Middle frontal gyrus (tissue), 1 donor: Measurements from ENCODE around the gene PCBP3.

ENCODE experiments used
- DNase-seq: peaks from one replicate; pipeline ENCODE4 v3.0.0-alpha.2; 2015; ENCODE audit warnings: low spot score; ENCODE audit errors: extremely low spot score

PCBP3 gene

DNA sequence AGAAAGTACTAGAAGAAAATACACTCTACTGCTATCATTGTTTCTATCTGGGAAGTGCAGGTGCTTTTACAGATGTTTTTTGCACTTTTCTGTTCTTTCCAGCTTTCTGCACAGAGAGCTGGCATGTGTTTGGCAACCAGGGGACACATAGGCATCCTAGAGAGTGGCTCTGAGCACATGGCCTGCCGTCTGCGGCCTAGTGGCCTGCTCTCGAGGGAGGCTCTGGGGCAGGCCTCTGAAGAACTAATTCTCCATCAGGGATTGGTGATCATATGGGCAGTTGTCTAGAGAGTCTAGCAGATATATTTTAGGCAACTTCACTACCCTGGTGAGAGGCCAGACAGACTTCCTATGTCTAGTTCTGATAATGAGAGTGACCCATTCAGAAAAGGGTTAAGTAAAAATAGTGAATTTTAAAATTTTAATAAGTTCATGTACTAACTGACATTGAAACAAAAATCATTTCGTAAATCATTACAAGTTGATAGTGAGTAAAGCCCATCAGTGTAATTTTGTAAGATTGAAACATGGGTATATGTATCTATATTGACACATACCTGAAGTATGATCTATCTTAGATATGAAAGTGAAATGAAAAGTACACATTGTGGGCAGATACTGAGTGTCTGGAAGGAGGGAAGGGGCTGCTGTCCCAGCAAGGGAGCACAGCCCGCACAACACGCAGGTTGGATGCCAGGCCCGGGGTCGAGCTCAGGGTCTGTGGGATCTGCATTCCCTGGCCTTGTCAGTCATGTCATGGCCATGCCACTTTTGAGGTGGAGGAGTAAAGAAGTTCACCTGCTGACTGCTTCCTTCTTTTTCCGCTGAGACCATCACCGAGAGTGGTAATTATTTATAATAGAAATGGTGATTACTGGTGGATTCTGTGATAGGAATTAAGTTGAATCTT is 79.8 kb downstream of the PCBP3 start:
- no peak for DNase-seq

DNA sequence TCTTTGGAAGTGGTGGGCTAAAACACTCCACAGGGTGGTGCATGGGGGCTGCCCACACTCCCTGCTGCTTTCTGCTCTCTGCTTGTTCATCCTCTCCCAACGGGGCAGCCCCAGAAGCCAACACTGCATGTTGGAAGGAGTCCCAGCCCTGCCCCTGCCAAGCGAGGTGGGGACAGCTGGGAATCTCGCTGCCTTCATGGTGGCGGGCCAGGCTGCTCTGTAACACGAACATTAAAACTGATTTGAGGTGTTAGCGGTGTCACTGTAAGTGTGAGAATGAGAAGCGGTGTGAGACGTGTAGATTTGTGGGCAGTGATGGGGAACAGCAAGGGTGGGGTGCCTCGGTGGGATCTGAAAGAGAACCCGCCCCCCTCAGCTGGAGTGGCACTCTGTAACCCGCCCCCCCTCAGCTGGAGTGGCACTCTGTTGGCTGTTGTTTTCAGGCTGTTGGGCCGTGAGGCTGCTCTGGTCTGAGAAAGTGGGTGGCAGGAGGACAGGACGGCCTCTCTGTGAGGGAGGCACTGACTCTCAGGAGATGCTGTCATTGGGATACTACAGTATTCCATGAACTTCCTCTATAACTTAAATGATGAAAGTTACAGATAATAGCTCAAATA is 80.9 kb downstream of the PCBP3 start:
- DNase-seq = no peak

DNA sequence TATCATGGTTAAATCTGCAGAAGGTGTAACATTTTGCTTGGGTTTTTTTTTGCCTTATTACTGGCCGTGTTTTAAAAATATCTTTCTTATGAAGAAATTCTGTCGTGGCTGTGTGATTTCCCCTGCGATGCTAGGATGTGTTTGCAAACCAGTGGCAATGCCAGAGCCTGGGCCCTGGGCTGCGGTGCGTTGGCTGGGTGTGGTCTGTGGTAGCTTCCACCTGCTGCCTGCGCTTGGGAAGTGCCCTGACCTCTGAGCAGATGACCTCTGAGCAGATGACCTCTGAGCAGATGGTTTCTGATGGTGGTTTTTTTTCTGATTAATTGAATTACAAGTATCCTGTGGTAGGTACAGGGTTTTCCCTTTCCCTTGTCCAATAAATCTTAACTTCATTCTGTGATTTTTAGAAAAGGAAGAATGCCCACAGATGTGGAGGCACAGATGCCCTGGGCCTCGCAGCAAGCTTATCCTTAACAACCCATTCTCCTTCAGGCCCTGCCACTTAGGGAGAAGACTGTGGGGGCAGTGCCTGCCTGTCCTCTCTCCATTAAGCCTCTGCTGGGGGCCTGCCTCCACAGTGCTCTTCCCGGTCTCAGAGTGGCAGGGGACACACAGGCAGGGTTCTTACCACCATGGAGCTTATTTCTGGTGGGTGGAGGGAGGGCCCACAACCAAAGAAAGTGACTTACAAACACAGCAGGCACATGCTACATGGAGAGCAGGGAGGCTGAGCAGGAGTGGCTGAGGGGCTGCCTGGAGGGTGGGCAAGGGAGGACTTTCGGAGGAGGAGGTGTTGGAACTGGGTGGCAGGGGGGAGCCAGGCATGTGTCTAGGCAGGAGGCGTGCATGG is 81.7 kb downstream of the PCBP3 start:
- no peak for DNase-seq

DNA sequence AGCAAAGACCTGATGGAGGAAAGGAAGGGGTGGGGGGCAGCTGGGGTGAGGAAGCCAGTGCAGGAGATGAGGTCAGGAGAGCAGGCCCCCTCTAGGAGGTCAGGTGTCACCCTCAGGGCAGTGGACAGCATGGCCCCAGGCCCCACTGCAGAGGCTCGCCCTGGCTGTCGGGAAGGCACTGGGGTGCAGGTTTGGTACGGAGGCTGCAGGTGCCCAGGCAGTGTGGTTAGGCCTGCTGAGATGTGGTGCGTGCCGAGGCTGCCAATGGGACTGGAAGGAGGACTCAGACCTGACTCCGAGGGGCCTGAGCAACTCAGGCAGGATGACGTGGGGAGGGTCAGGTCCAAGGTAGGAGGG is 82.3 kb downstream of the PCBP3 start:
- no peak for DNase-seq

DNA sequence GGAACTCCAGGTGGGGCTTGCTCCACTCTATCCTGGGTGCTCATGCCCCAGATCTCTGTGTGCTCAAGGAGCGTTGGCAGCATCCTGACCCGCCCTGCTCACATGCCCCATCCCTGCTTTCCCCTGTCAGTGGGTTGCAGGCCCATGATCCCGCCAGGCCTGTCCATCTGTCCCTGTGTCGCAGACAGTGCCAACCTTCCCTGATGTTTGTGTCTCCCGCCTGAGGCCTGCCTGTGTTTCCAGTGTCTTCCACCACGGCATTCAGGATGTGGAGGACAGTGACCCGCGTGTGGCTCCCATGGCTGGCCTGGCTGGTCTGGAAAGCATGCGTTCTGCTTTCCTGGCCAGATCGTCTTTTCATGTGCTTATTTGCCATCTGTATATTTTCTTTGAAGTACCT is 82.9 kb downstream of the PCBP3 start:
- no peak for DNase-seq

DNA sequence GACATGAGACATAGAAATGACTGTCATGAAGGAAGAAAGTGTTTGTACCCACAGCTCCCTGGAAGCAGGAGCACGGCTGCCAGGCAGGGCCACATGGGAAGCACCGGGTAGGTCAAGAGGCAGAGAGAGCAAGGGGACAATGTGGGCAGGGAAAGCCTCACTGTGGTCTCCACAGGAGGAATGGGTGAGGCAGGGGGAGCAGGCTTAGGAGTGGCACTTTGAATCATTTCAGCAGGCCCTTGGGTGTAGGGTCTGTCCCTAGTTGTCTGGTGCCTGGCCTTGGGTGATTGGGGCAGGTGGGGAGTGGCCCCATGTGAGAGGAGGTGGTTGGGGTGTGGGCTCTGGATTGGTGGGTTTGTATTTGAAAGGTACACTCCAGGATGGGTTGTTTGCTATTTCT is 83.9 kb downstream of the PCBP3 start:
- no peak for DNase-seq

DNA sequence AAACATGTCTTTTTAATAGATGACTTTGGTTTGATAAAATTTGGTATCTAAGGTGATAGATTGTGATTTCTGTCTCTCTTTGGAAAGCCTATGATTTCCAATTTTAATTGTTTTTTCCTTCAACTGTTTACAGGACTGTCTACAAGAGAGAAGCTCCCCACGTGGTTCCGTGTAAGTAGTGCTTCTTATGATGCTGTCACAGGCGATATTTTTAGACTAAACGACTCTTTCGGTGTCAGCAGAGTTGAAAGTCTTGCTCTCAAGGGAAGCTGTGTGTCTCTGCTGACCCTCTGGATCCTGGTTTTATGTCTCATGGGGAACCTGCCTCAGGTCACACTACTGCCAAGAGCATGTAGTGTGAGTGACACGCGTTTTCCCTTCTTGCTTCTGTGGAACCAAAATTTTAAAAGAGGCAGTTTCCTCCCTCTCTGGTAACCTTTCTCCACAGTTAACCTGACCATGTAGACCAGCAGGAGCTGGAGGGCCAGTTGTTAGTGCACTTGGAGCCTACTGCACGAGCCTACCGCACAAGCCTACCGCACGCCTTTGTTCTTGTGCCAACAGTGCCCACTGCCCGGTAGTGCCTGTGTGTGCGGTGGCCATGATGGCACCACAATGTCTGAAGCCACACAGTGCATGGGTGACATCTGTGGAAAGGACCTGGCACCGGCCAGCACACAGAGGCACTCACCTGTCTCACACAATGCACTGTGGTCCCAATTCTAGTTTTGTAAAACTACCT is 91.9 kb downstream of the PCBP3 start:
- DNase-seq = no peak

DNA sequence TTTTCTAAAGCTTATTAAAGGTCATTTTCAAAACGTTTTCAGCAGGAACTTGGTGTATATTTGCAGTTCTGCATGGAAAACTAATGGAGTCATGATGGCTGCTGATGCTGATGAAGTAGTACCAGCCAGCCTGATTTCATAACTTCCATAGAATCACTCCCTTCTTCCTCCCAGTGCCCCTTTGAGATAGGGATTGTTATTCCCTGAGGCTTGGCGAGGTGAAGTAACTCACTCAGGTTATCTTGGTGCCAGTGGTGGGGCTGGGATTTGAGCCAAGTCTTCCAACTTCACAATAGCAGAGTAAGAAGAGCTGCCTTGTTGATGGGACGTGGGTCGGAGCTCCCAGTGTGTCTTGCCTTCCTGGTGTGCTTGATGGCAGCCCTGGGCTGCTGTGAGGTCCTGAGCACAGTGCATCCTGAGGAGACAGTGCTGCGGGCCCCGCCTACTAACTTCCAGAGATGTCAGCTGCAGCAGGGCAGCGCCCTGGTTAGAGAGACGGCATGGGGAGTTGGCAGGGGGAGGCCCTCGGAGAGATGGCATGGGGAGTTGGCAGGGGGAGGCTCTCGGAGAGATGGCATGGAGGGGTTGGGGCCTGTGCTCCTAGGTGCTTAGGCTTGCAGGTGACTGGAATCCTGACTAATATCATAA is 92.6 kb downstream of the PCBP3 start:
- DNase-seq = no peak

DNA sequence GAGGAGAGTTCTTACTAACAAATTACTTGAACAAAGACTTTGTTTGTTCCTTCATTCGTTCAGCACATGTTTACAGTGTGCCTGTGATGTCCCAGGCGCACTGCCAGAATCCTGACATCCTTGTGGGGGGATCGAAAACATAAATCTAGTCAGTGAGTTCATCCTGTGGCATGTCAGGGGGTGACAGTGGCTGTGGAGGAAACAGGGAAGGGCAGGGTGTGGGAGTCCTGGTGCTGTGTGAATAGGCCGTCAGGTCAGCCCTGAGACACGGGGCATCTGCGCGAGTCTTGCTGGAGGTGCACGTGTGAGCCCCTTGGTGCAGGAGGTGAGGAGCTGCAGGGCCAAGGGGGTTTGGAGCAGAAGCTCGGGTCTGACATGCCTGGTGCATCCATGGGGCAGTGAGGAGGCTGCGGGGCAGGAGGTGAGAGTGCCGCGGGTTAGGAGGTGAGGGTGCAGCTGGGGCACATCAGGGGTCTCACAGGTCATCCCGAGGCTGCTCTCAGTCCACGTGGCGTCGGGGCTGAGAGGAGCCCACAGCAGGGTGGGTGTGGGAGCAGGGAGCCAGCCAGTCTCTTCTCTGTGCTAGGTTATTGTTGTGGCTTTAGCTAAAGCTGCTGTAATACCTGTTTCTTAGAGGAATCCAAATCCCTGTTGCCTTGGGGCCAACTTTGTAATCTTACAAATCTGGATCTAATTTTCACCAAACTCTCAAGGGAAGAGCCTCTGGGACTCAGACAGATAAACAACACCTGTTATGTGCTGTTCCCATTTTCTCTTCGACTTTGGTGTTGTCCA is 93.4 kb downstream of the PCBP3 start:
- no peak for DNase-seq

DNA sequence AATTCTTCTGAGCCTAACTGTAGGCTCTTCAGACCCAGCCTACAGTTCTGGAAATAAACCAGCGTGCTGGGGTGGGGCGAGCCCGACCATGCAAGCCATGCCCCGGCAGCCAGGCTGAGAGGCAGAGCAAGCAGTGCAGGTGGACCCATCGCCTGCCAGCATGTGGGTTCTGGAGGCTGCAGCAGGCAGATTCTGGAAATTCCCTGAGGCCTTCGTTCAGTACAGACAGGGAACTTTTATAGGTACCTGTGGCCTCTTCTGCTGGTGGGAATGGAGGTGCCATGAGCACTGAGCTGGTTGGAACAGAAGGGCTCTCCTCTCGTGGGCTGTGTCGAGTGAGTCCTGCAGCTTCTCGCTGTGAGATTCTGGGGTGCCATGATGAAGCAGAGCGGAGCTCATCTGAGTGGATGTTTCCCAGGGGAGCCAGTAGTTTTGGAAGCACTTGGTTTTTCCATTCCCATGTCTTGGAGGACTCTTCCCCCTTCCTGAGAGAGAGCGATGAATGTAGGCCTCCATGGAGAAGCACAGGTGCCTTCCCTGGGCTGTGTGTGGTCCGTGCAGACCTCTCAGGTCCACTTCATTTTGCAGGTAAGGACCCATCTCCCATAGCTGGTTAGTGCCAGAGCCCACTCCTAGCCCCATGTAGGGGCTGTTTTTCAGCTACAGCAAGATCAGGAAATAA is 94.1 kb downstream of the PCBP3 start:
- DNase-seq = no peak

DNA sequence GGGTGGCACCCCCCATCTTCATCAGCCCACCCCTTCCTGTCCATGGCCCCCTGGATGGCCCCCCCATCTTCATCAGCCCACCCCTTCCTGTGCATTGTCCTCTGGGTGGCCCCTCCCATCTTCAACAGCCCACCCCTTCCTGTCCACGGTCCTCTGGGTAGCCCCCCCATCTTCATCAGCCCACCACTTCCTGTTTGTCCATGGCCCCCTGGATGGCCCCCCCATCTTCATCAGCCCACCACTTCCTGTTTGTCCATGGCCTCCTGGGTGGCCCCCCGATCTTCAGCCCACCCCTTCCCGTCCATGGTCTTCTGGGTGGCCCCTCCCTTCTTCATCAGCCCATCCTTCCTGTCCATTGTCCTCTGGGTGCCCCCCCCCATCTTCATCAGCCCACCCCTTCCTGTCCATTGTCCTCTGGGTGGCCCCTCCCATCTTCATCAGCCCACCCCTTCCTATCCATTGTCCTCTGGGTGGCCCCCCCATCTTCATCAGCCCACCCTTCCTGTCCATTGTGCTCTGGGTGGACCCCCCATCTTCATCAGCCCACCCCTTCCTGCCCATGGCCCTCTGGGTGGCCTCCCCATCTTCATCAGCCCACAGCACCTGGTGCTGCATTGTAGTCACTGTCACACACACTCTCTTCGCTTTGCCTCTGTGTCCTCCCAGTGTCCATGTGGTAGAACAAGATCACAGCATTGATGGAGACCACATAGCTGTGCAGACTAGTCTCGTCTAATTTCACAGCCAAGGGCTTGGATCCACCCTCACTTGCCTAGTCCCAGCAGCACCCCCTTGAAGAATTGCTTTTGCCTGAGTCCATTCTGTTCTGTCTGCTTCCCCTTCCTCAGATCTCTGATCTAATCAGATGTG is 95.9 kb downstream of the PCBP3 start:
- no peak for DNase-seq

DNA sequence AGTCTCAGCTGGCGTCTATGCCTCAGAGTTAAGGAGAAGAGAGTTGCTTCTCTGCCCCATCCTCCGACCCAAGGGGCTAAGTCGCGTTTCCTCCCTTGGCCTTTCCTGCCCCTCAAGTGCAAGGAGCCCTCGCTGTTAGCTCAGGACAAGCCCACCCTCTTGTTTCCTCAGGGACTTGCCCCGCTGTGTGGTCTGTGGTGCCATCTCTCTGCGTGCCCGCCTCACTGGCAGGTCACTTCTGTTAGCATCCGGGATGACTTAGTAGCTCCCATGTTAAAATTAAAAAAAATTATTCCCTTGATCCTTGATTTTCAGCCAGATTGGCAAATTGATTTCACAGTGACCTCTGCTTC is 96.5 kb downstream of the PCBP3 start:
- no peak for DNase-seq

DNA sequence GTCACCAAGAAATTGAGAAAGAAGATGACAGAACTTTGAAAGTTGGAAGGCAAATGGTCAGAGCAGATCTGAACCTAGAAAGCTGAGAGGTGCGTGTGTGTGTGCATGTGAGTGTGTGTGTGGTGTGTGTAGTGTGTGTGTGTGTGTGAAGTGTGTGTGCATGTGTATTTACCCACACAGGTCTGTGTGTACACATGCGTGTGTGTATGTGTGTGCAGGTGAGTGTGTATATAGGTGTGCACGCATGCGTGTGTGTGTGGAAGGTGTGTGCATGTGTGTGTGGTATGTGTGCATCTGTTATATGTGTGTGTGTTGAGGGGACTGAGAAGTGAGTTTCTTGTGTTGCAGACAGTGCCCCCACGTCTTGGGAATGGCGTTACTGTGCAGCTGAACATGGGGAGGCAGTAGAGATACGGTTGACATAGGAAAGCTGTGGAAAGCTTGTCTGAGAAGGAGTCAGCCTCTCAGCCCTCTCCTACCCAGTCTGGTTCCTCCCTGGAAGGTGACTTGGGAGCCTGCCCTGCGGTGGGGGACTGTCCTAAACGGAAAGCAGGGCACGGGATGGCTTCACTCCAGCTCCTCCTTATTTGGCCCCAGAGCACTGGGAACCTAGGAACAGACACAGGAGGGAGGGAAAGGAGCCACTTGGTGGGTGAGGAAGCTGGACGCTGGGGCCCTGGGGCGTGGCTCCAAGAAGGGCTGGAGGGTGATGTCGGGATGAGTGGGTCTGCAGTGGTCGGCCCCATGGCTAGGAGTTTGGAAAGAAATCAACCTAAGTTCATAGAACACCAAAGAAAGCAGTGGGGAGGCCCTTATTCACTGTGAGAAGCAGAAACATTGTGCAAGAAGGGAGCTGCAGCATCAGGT is 97.2 kb downstream of the PCBP3 start:
- no peak for DNase-seq

DNA sequence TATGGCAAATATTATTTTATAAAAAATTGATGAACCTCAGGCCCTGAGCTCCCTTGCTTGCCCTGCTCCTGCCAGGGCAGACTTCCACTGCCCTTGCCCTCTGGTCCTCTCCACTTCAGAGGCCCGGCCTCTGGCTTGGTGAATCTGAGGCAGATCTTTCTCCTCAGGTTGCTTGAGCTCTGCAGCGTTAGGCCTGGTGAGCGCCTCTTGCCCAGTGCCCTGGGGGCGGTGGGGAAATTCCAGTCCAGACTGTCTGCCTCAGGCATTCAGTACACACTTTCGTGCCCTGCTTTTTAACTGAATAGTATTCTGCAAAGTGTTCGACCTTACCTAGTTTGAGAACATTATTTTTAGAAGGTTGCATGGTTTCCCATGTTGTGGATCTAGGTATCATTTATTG is 98.2 kb downstream of the PCBP3 start:
- no peak for DNase-seq

DNA sequence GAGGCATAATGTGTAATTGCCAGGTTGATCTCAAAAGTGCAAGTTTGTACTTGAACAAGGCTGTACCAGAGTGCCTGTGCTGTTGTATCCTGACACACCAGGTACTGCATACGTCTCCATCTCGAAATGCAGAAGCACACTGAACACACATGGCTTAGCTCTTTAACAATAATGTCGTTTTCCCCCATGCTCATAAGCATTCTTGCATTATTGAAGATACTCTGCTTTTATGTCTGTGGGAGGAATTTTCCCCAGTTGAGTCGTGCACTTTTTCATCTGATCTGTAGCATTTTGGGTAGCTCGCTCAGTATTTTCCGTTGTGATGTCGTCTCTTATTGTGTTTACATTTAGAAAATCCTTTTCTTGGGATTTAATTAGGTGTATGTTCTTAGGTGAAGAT is 98.7 kb downstream of the PCBP3 start:
- DNase-seq = no peak

DNA sequence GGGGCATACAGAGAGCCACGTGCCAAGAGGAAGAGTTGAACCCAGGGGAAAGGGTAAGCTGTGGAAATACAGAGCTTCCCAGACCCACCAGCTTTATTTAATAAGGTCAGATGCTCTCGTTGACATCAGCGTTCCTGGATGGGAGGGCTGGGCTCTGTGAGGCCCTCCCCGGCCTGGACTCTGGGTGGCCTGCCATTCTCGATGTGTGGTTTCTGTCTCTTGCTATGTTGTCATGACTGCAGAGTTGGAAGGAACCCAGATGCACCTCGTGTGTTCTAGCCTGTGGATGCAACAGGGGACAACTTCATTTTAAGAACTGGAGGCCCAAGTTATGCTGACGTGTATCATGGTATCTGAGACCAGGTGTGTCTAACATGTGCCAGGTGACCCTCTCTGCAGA is 101.7 kb downstream of the PCBP3 start:
- no peak for DNase-seq

DNA sequence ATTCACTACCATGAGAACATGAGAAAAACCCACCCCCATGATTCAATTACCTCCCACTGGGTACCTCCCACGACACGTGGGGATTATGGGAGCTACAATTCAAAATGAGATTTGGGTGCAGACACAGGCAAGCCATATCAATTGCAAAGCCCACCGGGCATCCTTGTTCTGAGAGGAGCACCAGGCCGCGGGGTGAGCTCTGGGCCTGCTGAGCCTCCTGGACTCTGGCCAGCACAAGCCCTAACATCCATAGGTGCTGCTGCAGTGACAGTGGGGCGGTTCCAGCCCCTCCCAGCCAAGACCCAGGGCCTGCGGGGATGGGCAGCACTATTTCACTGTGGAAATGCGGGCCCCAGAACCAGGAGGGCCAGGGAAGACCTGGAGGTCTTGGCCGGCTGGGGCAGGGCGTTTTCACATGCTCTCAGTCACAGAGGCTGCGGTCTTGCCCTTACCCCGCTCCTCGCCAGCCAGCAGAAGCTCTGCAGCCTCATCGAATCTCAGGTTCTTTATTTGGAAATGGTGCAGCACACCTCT is 103.8 kb downstream of the PCBP3 start:
- no peak for DNase-seq
